G401 (cell line): ENCODE results near the gene HDAC1. TPM values are rescaled to one million over a fixed set of nuclear protein-coding genes. Genes with fewer than 3 reads are reported as not detected.
"Not testable (repeated sequence)": the region's sequence is repeated elsewhere in the genome, so short reads cannot be mapped to it uniquely, and the experiment has no call there.

Source experiments
- DNase-seq: peaks from one replicate; pipeline ENCODE4 v3.0.0-alpha.2; 2015; ENCODE audit warnings: low spot score
- in situ Hi-C: cut with HindIII; loops from 2 replicates; pipeline ENCODE4 v1.10.0; 2016; ENCODE audit warnings: low sequenced_read_pairs, mixed read lengths
- total RNA-seq: library from RNA; depleted of rRNA; stranded (reverse); fragments of >200 nt; shearing (Covaris generic); gene quantifications from 2 replicates; pipeline ENCODE4 v1.2.3, GENCODE V29; 2014; rRNA removed

The HDAC1 gene
- total RNA-seq = 191 and 286 TPM in 2 replicates

DNA sequence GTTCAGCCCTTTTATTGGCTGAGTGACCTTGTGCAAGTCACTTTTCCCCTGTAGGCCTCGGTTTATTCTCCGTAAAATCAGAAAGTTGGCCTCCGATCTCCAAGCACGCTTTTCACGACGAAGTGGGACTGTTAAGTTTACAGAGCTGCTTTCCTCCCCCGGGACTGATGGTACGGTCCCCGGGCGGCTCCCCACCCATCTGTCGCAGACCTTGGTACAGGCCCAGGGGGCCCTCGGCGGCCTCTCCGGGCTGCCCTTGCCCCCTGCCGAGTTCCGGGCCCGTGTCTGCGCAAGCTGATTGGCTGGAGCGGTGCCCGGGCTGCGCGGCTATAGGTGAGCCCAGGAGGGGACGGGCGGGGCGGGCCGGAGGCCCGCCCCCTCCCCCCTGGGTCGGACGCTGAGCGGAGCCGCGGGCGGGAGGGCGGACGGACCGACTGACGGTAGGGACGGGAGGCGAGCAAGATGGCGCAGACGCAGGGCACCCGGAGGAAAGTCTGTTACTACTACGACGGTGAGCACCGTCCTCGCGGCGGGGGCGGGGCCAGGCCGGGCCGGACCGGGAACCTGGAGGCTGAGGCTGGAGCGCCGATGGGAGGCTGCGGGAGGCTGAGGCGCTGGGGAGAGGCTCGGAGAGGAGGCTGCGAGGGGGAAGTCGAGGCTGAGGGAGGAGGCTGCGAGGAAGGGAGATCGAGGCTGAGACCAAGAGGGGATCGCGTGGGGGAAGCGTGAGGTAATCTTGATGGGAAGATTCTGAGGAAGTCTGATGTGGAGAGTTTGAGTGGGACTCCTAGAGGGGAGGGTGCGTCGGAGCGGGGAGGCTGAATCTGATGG lies at the start of gene HDAC1:
Gene HDAC1 (plus strand): TSS at position 376 of the 831 bp plus-strand sequence. CDS start 87 bp downstream, at position 463.
- in situ Hi-C loops = no loop called here
- DNase-seq = peak; percentile 54

DNA sequence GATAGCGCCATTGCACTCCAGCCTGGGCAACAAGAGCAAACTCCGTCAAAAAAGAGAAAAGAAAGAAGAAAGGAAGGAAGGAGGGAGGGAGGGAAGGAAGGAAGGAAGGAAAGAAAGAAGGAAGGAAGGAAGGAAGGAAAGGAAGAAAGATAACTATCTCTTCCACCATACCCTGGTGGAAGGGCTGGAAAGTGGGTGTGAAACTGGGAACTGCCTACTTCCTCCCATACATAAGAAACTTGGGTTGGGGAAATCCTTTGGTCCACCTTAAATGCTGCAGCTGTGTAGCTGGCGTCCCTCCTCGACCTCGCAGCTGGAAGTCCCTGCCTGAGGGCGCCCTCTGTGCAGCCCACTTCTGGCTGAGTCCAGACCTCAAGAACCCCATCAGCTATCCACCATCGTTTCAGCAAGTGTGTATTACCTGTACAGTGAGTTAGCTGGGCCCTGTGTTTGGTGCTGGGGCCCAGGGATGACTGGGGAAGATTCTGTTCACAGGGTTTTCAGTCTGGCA lies 49.5 kb upstream of the HDAC1 start:
- in situ Hi-C loops = no loop called here

DNA sequence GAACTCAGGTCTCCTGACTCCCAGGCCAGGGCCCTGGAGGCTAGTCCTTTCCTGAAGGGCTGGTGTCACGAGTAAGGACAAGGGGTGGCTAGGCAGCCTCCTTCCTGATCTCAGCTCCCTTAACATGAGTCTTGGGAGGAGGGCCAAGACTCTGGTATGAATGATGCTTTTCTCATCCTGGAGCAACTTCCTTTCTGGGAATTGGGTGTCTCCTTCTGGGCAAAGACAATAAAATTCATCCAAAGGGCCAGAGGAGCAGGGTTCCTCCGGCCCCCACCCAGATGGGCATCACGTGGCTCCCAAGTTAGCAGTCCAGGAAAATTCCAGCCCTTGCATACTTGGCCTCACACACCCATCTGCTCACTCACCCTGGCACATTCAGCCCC lies 45.0 kb upstream of the HDAC1 start, which contains the start of gene FAM167B:
Gene FAM167B (plus strand): TSS at position 335 of the 386 bp plus-strand sequence. CDS start 200 bp downstream, outside the sequence.
- no peak for DNase-seq
- in situ Hi-C loops = no loop called here

More for the DNA sequence above, 49.5 kb upstream of the HDAC1 start:
- no peak for DNase-seq

DNA sequence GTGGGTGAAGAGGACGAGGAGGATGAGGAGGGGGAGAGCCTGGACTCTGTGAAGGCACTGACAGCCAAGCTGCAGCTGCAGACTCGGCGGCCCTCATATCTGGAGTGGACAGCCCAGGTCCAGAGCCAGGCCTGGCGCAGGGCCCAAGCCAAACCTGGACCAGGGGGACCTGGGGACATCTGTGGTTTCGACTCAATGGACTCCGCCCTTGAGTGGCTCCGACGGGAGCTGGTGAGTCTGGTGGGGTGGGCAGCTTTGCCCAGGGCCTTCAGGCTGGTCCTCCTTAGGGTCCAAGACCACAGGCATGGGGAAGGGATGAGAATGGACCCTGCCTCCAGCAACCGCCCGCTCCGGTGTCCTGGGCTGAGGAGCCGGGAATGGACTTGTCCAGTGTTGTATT lies 44.4 kb upstream of the HDAC1 start:
- in situ Hi-C loops = no loop called here
- DNase-seq = no peak

DNA sequence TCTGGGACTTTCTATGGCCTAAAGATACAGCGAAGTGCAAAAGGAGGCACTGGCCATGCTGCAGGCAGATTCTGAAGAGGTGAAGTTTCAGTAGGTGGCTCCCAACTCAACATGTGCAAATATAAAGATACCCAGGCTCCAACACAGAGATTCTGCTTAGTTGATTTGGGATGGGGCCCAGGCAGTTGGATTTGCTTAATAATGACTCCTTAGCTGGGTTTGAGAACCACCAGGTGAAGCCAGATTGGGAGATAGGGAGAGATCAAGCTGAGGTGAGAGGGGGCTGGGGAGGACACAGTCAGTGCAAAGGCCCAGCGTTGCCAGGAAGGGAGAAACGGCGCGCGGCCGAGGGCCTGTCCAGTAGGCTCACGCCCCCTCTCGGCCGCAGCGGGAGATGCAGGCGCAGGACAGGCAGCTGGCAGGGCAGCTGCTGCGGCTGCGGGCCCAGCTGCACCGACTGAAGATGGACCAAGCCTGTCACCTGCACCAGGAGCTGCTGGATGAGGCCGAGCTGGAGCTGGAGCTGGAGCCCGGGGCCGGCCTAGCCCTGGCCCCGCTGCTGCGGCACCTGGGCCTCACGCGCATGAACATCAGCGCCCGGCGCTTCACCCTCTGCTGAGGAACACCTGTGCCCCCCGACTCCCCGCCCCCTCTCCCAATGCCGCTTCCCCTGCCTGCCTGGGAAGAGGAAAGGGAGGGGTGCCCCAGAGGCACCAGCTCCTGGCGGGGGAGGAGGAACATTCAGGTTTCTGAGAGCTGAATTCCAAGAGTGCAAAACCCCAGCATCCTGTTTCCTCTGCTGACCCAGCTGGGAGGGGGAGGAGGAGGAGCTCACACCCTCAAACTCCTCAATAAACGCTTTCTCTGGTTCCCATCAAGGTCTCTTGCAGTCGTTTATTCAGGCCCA lies 43.6 kb upstream of the HDAC1 start:
- in situ Hi-C loops = no loop called here

DNA sequence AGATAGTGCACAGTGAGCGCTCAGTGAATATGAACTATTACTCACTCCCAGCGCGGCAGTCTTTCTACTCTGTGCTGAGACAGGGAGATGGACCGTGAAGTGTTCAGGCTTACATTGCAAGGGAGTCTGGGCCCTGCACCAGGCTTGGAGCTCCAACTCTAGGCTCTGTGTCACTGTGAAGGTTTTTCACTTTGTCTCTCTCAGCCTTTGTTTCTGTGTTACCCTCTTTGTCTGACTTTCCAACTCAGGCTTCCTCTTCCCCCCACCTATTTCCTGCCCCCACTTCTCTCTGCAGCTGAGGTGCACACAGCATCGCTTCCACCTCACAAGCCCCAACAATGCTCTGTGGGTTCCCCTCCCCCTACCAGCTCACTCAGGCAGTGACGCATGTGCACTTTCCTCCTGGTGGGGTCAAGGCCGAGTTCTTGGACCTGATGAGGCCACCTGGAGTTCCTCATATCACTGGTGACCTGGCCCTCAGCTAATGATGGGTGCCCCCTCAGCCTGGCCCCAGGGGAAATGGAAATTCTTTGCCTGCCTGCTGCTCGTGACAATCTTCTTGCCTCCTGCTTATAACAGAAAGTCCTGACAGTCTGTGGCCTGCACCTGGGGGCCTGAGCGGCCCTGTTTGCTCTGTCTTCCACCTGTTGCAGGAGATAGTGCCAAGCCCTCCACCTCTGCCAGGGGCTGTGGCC lies 41.9 kb upstream of the HDAC1 start:
- in situ Hi-C loops = no loop called here

More for the DNA sequence above, 43.6 kb upstream of the HDAC1 start:
- DNase-seq = peak; percentile 26

DNA sequence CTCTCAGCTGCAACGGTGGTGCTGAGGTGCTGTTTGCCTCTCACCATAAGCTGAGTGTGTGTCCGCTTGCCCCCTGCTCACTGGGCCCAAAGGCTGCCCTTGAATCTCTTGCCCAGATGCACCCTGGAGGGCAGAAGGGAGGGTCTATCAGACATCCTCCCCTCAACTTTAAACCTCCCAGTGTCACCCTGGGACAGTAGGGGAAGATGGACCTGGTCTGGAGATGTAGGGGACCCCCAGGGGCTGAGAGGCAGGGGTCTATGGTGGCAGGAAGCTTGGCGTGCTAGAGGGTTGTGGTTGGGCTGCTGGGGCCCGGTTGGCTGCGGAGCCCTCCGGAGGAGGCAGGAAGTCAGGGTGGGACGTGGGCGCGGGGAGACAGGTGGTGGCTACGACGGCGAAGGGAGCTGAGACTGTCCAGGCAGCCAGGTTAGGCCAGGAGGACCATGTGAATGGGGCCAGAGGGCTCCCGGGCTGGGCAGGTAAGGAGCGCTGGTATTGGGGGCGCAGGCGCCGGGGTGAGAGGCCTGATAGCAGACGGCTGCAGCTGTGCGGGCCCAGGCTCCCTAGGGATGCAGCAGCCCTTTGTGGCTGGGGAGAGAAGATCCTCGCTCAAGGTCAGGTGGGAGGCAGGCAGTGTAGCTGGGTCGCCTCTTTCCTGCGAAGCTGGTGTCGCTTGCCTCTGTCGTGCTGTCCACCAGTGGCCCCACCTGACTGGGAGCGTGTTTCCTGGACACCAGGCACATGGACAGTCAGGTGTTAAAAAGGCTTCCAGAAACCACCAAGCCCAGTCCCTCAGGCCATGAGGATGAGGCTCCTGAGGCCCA lies 40.8 kb upstream of the HDAC1 start, which contains the start of gene LCK:
Gene LCK (plus strand): TSS at position 373 of the 824 bp plus-strand sequence. CDS start 23,065 bp downstream, outside the sequence.
- in situ Hi-C loops = no loop called here
- DNase-seq = no peak

More for the DNA sequence above, 41.9 kb upstream of the HDAC1 start:
- DNase-seq = no peak

DNA sequence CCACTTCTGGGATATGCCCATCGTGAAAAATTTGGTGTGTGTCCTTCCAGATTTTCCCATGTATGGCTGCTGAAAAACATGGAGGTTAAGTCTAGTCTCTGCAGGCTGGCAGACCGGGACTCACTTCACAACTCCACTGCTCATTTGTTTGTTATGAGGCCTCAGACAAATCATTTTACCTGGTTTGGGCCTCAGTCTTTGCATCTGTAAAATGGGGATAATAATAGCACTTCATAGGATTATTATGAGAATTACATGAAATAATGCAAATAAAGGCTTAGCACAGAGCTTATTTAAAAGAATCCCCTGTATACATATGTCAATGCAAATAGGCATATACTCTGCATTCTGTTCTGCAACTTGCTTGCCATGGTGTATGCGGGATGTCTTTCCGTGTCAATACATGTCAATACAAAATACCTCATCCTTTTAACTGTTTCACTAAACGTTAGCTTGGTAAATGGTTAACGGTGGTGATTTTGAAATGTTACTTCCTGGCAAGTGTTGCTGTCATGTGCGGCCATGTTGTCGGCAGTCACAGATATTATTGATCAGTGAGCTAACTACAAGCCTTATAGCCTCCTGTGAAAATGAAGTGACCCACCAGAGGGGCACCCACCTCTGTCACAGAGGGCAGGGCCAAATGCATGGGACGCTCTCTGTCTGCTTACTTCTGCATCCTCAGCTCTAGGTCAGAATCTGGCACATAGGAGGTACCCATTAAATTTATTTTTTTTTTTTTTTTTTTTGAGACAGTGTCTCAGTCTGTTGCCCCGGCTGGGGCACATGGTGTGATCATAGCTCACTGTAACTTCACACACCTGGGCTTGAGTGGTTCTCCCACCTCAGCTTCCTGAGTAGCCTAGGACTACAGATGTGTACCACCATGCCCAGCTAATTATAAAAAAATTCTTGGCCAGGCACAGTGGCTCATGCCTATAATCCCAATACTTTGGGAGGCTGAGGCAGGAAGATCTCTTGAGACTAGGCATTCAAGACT lies 36.5 kb upstream of the HDAC1 start:
- in situ Hi-C loops = no loop called here
- DNase-seq = no peak

DNA sequence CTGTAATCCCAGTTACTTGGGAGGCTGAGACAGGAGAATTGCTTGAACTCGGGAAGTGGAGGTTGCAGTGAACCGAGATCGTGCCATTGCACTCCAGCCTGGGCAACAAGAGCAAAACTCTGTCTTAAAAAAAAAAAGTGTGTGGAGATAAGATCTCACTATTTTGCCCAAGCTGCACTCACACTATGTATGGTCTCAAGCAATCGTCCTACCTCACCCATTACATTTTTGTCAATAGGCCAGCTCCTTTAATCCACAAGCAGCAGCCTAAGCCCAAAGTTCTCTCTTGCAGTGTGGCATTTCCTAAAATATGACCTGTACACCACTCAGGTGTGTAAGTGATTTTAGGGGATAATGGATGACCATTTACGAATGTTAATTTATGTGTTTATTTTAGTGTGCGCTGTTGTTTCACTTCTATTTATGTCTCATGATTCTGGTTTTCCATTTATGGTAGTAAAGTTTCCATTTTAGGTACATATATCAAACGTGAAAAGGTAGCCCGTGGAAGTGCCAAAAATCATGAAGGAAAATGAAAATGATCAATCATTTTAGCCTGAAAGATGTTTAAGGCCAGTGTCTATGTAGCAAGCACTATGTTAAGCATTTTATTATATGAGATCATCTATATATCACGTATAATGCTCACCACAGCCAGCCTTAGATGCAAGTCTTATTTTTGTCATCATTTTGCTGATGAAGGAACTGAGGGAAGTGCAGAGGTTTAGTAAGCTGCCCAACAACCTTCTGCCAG lies 35.2 kb upstream of the HDAC1 start:
- no peak for DNase-seq
- in situ Hi-C loops = no loop called here

DNA sequence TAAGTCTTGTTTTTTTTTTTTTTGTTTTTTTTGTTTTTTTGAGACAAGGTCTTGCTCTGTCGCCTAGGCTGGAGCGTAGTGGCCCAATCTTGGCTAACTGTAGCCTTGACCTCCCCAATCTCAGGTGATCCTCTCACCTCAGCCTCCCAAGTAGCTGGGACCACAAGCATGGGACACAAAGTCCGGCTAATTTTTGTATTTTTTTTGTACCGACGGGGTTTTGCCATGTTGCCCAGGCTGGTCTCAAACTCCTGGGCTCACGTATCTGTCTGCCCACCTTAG lies 34.7 kb upstream of the HDAC1 start:
- in situ Hi-C loops = no loop called here
- no peak for DNase-seq

DNA sequence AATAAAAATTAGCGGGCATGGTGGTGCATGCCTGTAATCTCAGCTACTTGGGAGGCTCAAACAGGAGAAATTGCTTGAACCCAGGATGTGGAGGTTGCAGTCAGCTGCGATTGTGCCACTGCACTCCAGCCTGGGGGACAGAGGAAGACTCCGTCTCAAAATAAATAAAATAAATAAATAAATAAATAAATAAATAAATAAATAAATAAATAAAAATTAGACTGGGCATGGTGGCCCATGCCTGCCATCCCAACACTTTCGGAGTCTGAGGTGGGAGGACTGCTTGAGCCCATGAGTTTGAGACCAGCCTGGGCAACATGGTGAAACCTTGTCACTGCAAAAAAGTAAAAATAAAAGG lies 28.7 kb upstream of the HDAC1 start:
- DNase-seq, in situ Hi-C loops: not testable (repeated sequence)

DNA sequence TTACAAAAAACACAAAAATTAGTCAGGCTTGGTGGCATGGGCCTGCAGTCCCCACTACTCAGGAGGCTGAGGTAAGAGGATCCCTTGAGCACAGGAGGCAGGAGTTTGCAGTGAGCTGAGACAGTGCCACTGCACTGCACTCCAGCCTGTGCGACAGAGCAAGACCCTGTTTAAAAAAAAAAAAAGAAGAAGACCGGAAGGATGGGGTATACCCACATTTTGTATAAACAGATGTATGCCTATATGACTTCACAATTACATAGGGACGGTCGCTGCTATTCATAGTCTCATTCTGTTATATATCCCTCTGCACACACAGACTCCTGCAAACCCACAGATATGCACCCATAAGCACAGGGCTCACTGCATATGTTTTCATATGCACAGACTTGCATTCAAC lies 28.1 kb upstream of the HDAC1 start:
- in situ Hi-C loops = no loop called here
- DNase-seq = no peak

DNA sequence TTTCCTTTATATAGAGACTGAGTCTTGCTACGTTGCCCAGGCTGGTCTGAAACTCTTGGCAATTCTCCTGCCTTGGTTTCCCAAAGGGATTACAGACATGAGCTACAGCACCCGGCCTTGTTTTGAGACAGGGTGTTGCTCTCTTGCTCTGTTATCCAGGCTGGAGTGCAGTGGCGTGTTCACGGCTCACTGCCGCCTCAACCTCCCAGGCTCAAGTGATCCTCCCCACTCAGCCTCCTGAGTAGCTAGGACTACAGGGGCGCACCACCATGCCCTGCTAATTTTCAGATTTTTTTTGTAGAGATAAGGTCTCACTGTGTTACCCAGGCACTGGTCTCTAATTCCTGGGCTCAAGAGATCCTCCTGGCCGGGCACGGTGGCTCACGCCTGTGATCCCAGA lies 26.0 kb upstream of the HDAC1 start:
- no peak for DNase-seq
- in situ Hi-C loops = no loop called here

DNA sequence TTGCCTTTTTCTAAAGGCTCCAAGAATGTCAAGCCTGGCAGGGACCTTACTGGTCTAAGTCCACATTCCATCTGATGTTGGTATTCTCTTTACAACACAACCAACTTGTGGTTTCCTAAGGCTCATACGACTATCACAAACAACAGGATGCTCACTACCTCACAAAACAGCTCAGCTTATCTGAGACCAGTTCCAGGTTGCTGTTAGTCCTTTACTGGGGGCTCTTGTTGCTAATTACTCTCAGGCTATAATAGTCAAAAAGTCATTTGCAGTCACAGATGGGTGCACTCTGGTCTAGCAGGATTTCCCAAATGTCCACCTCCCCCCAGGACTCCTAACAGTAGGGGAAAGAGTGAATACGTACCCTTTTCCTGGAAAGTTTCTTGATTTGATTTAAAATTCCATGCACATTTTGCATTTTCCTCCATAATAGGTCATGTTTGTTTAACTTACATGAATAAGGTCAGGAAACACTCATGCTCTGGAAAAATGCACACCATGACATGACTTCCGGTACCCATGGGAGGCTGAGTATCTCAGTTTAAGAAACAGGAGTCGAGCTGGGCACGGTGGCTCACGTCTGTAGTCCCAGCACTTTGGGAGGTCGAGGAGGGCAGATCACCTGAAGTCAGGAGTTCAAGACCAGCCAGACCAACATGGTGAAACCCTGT lies 24.8 kb upstream of the HDAC1 start:
- in situ Hi-C loops = no loop called here
- no peak for DNase-seq

DNA sequence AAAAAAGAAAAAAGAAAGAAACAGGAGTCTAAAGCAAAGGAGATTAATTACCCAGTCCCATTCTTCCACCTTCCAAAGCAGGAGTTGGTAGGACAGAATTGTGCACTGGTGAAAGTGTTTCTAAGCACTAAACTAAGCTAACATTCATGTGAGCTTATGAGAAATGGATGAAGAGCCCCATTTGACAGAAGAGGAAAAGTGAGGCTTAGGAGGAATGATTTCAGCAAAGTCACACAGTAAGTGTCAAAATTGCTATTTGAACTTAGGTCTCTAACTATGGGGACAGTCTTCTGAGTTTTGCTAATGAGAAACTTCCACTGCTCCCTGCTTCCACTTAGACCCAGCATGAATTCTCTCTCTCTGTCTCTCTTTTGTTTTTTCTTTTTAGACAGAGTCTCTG lies 22.1 kb upstream of the HDAC1 start:
- DNase-seq = no peak
- in situ Hi-C loops = no loop called here
